Urinary bladder (tissue), 4 donors: ENCODE results near the gene SMIM30. TPM values are rescaled to one million over a fixed set of nuclear protein-coding genes. Genes with fewer than 3 reads are reported as not detected.

Experiments used
- DNase-seq: peaks from one replicate; pipeline ENCODE4 v3.0.0-alpha.2; 2015; ENCODE audit errors: extremely low spot score
- H3K27ac ChIP-seq: one replicate; pipeline ENCODE4 v1.5.1; 2013; ENCODE audit warnings: low read depth, mild to moderate bottlenecking, moderate library complexity
- H3K36me3 ChIP-seq: one replicate; pipeline ENCODE4 v1.6.1; 2013; ENCODE audit warnings: mild to moderate bottlenecking, moderate library complexity; ENCODE audit not compliant: insufficient read depth
- H3K4me1 ChIP-seq: one replicate; pipeline ENCODE4 v1.6.1; 2013; ENCODE audit warnings: mild to moderate bottlenecking, moderate library complexity; ENCODE audit not compliant: insufficient read depth
- H3K4me3 ChIP-seq: one replicate; pipeline ENCODE4 v1.5.1; 2013; ENCODE audit warnings: low read depth, low read length
- WGBS: extraction: QIAGEN DNeasy Blood & Tissue Kit; methylation state at CpG from one replicate; pipeline ENCODE4 v1.1.7; 2013; 5-methylcytosine and 5-hydroxymethylcytosine counted together
- polyA plus RNA-seq: library from polyadenylated mRNA; stranded (reverse); fragments of 200-250 nt; gene quantifications from one replicate; pipeline ENCODE4 v1.2.3, GENCODE V29; 2013
- total RNA-seq: library from RNA; depleted of rRNA; stranded (reverse); fragments of >200 nt; gene quantifications from one replicate; pipeline ENCODE4 v1.2.3, GENCODE V29; 2014
- donor health status: healthy with polysubstance abuse.
- donor health status: healthy.

The SMIM30 gene
- total and polyA plus RNA-seq, 2 donors, result 43.5 to 97.5 TPM

DNA sequence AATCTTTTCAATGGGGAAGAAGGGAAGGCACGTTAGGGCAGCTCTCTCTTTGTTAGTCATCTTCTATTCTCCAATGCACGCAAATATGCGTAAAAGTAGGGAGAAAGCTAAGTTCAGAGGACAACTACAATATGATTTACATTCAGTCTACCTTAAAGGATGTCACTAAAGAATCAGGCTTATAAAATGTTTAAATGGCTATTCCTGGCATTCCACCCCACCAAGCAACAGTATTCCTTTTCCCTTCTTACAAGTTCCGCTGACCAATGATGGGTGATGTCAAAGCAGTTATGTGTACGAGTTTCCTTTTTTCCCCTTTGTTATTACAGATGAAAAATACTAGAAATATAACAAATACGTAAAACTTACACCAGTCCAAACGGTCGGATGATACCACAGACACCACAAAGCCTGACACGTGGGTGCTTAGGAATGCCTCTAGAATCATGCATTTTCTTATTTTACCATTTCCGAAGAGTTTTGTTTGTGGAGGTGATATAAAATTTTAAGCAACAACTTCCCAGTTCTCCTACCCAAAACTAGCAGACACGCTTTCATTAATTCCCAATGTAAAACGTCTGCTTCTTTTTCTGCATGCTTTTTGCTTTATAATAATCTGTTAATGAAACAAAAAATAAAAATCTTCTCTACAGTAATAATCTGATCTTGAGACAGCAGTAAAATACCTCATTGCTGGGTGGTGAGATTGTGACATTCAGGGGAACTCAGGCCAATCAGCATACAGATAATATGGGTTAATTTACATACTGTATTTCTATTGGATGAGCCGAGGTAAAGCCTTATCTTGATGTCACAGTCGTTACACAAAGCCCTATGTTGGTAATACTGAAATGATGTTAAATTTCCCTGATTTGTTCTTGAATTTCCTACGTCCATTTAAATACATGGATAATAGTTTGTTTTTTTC lies 31.0 kb downstream of the SMIM30 start:
- Histone ChIP-seq H3K4me3 (peak overlapping the region; percentile 35), H3K27ac (no peak overlapping the region), H3K36me3 (no peaks in the 10 kb centered on the region), H3K4me1 (no peaks in the 10 kb centered on the region)
- peak; percentile 56 for DNase-seq
- 20% methylated on average over 15 of the region's 15 CpGs for WGBS

GRCh38 chr7:113086431-113086888 lies 31.9 kb downstream of the SMIM30 start, which contains the start of gene GPR85:
Gene GPR85, minus strand, starts transcription at chr7:113086827. Its CDS starts 2,106 bp downstream, at chr7:113084721.
- no peaks in the 10 kb centered on the region for H3K36me3 ChIP-seq
- under 1% methylated on average over 29 of the region's 29 CpGs for WGBS
- DNase-seq, result peak; percentile 36

DNA sequence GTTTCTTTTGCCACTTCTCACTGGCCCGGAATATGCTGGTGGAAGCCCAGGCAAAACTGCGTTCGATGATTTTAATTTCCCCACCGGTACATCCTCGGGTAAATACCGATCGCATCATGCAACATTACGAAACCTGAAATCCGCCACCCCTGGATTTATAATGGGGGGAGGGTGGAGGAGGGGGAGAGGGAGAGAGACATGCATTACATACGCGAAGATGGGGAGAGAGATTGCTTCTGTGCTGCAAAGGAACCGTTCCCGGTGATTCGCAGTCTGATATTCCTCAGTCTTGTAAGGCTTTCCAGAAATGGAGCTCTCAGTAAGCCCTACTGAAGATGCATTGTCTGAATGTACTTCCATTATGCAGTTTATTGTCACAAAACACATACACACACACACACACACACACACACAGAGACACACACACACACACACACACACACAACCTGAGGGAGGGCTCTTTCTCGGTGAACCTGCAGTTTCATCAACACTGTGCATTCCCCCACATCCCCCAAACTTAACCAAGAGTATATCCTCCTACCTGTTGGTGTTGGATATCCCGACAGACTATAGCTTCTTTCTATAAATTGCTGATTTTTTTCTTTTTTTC lies 32.5 kb downstream of the SMIM30 start:
- H3K36me3 ChIP-seq, result no peaks in the 10 kb centered on the region
- peak overlapping the region; percentile 31 for H3K4me3 ChIP-seq
- H3K4me1 ChIP-seq, result no peaks in the 10 kb centered on the region
- DNase-seq, result peak; percentile 15
- 16% methylated on average over 16 of the region's 16 CpGs for whole genome bisulfite sequencing
- H3K27ac ChIP-seq, result no peak overlapping the region

More at GRCh38 chr7:113086431-113086888, 31.9 kb downstream of the SMIM30 start, which contains the start of gene GPR85:
- Histone ChIP-seq H3K4me3 (peak within 1 kb of the TSS; percentile 35), H3K27ac (peak within 1 kb of the TSS; percentile 30), H3K4me1 (no peaks in the 10 kb centered on the region)

DNA sequence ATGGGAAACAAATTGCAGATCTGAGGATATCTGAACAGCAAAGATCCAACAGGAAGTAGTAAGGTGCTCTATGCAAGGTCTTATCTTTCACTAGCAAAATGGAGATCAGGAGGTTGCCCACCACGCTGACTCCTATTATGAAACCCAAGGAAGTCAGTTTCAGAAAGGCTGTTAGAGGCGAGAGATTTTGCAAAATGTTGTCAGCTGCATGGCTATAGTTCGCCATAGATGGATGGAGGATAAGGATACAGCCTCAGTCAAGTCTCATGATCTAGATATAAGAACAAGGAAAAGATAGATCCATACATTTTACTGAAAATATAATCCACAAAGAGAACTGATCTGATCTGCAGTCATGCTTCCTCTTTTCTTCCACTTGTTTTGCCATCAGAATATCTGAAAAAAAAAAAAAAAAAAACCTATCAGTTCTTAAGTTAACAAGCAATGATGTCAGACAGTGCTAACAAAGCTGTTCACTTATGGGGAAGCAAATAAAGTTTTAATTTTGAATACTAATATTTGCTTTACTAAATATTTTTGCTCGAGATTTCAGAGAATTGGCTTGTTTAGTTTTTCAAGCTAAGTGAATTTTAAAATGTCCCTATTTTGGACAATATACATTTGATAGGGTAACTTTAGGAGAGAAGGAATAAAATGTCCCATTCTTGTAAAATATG lies 33.7 kb downstream of the SMIM30 start:
- 86% methylated on average over 4 of the region's 4 CpGs for WGBS
- Histone ChIP-seq H3K4me1 (no peaks in the 10 kb centered on the region), H3K36me3 (no peaks in the 10 kb centered on the region), H3K4me3 (no peak overlapping the region), H3K27ac (no peak overlapping the region)
- DNase-seq, result no peak

- Histone ChIP-seq H3K4me3 (no peak overlapping the region), H3K4me1 (no peaks in the 10 kb centered on the region), H3K27ac (no peak overlapping the region), H3K36me3 (no peaks in the 10 kb centered on the region)
- 90% methylated on average over 10 of the region's 10 CpGs for WGBS
- no peak for DNase-seq
Measured at GRCh38 chr7:113083816-113084495, 34.4 kb downstream of the SMIM30 start.

DNA sequence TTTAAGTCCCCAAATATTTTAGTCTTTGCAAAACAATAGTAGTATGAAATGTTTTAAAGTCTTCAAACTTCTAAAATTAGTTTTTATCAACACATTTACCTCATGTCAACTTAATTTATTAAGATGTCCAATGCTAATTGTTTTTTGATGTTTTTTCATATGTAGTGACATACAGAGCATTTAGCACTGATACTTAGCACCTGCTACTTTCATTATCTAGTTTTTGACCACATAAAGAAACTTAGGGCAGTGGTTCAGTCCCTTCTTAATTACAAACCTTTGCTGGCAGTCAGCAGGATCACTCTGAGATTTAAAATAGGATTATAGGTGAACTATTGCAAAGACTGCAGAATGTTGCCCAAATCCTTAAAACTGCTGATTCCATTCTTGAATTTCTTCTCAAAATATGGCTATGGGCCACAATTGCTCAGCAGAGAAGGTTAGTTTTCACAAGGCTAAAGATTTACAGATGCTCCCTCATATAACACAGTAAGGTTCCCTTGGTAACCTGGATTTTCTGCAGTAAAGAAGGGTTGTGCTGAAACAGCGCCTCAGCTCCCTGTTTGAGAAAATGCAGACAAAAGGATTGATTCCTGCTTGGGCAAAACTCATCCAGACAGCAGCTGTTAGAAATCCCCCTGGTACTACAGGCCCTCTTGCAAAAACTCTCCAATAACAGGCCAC lies 35.1 kb downstream of the SMIM30 start:
- no peak for DNase-seq
- Histone ChIP-seq H3K4me1 (no peaks in the 10 kb centered on the region), H3K4me3 (no peak overlapping the region), H3K27ac (no peak overlapping the region), H3K36me3 (no peaks in the 10 kb centered on the region)
- WGBS, result 70% methylated on average over 1 of the region's 1 CpG

- no peaks in the 10 kb centered on the region for H3K4me1 ChIP-seq
- H3K36me3 ChIP-seq, result no peaks in the 10 kb centered on the region
- H3K4me3 ChIP-seq, result no peak overlapping the region
- no peak for DNase-seq
- no peak overlapping the region for H3K27ac ChIP-seq
- 88% methylated on average over 2 of the region's 2 CpGs for WGBS
Measured at GRCh38 chr7:113078331-113078730, 40.0 kb downstream of the SMIM30 start.

GRCh38 chr7:113076703-113077102 lies 41.7 kb downstream of the SMIM30 start:
- Histone ChIP-seq H3K36me3 (no peaks in the 10 kb centered on the region), H3K4me1 (no peaks in the 10 kb centered on the region), H3K4me3 (no peak overlapping the region), H3K27ac (no peak overlapping the region)
- 90% methylated on average over 3 of the region's 3 CpGs for WGBS
- no peak for DNase-seq

DNA sequence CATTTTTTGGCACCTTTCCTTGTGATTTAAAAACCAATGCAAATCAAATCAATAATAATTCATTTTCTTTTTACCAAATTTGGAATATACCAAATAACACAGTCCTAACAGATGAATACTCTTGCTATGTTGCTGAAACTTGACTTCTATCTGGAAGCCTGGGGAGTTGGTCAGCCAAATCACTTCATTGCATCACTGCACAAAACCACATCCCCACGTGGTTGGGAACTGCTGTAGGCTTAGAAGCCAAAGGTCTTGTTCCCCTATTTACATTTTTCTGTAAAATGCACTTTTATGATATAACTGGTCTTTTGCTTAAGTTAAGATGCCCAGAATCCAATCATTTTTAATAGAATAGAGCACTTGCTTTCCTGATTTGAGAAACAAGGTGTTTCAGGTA lies 46.9 kb downstream of the SMIM30 start:
- no peaks in the 10 kb centered on the region for H3K36me3 ChIP-seq

More for the DNA sequence above, 46.9 kb downstream of the SMIM30 start:
- no peak overlapping the region for H3K4me3 ChIP-seq
- no peak overlapping the region for H3K27ac ChIP-seq
- WGBS, result 18% methylated on average over 1 of the region's 1 CpG
- DNase-seq, result no peak
- no peaks in the 10 kb centered on the region for H3K4me1 ChIP-seq

Other genes starting within 250 kb of the SMIM30 start
- 15.3 TPM for gene GPR85, start 31.7 kb downstream of the SMIM30 start, total RNA-seq
- 1.4 TPM for gene GPR85, start 31.7 kb downstream of the SMIM30 start, polyA plus RNA-seq